Thymus (tissue), 14 donors: ENCODE results near the gene JAG2. TPM values are rescaled to one million over a fixed set of nuclear protein-coding genes. Genes with fewer than 3 reads are reported as not detected.

ENCODE experiments used
- DNase-seq, 9 donors: peaks; one replicate each; pipeline ENCODE4 v3.0.0-alpha.2; 2013; ENCODE audit warnings: low spot score in 9 of 9, low read depth in 6 of 9, missing footprints in 1 of 9
- H3K27ac ChIP-seq, 2 donors: one replicate each; pipeline ENCODE4 v1.5.1; 2013; ENCODE audit warnings: control low read depth in 1 of 2, low read depth in 1 of 2, low read length in 1 of 2, mild to moderate bottlenecking in 1 of 2, moderate library complexity in 1 of 2
- H3K27me3 ChIP-seq, 2 donors: one replicate each; pipeline ENCODE4 v1.5.1; 2013; ENCODE audit warnings: low read length in 1 of 2; ENCODE audit not compliant: control insufficient read depth in 2 of 2, insufficient read depth in 1 of 2
- H3K36me3 ChIP-seq, 2 donors: one replicate each; pipeline ENCODE4 v1.5.1; 2013; ENCODE audit warnings: low read length in 1 of 2, mild to moderate bottlenecking in 1 of 2, moderate library complexity in 1 of 2; ENCODE audit not compliant: control insufficient read depth in 2 of 2, insufficient read depth in 2 of 2
- H3K4me1 ChIP-seq, 2 donors: one replicate each; pipeline ENCODE4 v1.5.1; 2013; ENCODE audit warnings: low read length in 2 of 2; ENCODE audit not compliant: control insufficient read depth in 2 of 2, insufficient read depth in 2 of 2
- H3K4me3 ChIP-seq, 2 donors: one replicate each; pipeline ENCODE4 v1.5.1; 2013; ENCODE audit warnings: low read length in 2 of 2, control low read depth in 1 of 2, mild to moderate bottlenecking in 1 of 2
- H3K9me3 ChIP-seq, 2 donors: one replicate each; pipeline ENCODE4 v1.5.1; 2013; ENCODE audit warnings: low read length in 1 of 2, mild to moderate bottlenecking in 1 of 2; ENCODE audit not compliant: control insufficient read depth in 2 of 2, insufficient read depth in 1 of 2
- WGBS: extraction: QIAGEN DNeasy Blood & Tissue Kit; methylation state at CpG from one replicate; pipeline ENCODE4 v1.1.7; 2013; 5-methylcytosine and 5-hydroxymethylcytosine counted together
- long read RNA-seq, 10 donors: transcript quantifications; one replicate each; lab custom pipeline, GENCODE V29; 2026
- polyA plus RNA-seq: library from polyadenylated mRNA; stranded (reverse); fragments of 200-250 nt; gene quantifications from one replicate; pipeline ENCODE4 v1.2.3, GENCODE V29; 2013
- total RNA-seq: library from RNA; stranded (reverse); fragments of 120-200 nt; gene quantifications from one replicate; pipeline ENCODE4 v1.2.4, GENCODE V29; 2013
- donor health status: healthy.

The JAG2 gene
- total RNA-seq (8.8 TPM), polyA plus RNA-seq (40.8 TPM)
- long read RNA-seq, donor 1 = 0 reads
- long read RNA-seq, donor 2 = 0 reads
- long read RNA-seq, donor 3 = 0 reads
- long read RNA-seq, donor 4, full-length matches to known transcripts = 1 of 1 reads
- long read RNA-seq, donor 4, partial matches to known transcripts = 0 of 1 reads
- long read RNA-seq, donor 4, other reads (novel, unspliced or antisense) = 0 of 1 reads
- long read RNA-seq, donor 5, full-length matches to known transcripts = 1 of 1 reads
- long read RNA-seq, donor 5, partial matches to known transcripts = 0 of 1 reads
- long read RNA-seq, donor 5, other reads (novel, unspliced or antisense) = 0 of 1 reads
- long read RNA-seq, donor 6, full-length matches to known transcripts = 1 of 1 reads
- long read RNA-seq, donor 6, partial matches to known transcripts = 0 of 1 reads
- long read RNA-seq, donor 6, other reads (novel, unspliced or antisense) = 0 of 1 reads
- long read RNA-seq, donor 7 = 0 reads
- long read RNA-seq, donor 8, full-length matches to known transcripts = 1 of 1 reads
- long read RNA-seq, donor 8, partial matches to known transcripts = 0 of 1 reads
- long read RNA-seq, donor 8, other reads (novel, unspliced or antisense) = 0 of 1 reads
- long read RNA-seq, donor 9 = 0 reads
- long read RNA-seq, donor 10 = 0 reads

DNA sequence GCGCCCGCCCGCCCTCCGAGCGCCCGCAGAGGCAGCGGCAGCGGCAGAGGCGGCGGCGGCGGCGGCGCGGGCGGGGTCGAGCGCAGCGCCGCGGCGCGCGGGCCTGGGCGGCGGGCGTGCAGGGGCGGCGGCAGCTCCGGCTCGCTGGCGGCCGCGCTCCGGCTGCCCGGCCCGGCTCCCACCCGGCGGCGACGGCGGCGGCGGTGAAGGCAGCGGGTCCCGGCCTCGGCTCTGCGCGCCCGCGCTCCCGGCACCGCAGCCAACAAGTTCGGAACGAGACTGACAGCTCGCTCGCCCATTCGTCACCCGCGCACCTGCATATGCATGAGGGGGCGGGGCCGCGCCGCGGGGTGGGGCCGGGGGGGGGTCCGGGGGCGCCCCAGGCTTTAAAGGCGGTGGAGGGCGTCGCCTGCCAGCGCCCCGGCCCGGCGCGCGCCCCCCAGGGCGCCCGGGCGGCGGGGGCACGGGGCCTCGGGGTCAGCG is at the start of gene JAG2:
JAG2 (minus strand) TSS at position 281 of the 483 bp plus-strand sequence. CDS start 356 bp downstream, outside the sequence.
- WGBS = under 1% methylated on average over 84 of the region's 84 CpGs
- Histone ChIP-seq H3K36me3 (no peaks in the 10 kb centered on the region), H3K27ac (peak within 1 kb of the TSS in 1 of 2 donors; percentile 15), H3K4me1 (peaks cover 0 to 29% of the 10 kb centered on the region in 2 donors), H3K27me3 (peaks cover 52 to 78% of the 10 kb centered on the region in 2 donors), H3K4me3 (peak within 1 kb of the TSS in 1 of 2 donors; percentile 56), H3K9me3 (peaks cover 0 to 5% of the 10 kb centered on the region in 2 donors)
- DNase-seq = peak in 1 of 9 donors; percentile 43

DNA sequence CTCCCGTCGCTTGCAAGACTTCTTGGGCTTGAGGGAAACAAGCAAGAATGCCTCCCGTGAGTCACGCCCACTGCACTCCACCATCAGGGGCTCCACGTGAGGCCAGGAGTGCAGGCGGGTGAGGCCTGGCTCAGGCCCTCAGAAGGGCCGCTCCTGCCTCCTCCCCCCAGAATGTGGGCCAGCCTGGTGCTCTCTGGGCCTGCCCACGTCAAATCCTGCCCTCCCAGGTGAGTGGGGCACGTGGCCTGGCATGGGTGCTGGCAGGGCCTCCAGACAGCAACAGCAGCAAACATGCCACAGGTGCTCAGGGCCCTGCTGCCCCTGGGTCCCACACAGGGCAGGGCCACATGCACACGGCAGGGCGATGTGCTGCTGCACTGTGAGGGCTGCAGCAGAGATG is 49.2 kb upstream of the JAG2 start:
- no peak overlapping the region for H3K27ac ChIP-seq
- DNase-seq = no peak
- H3K4me3 ChIP-seq = no peak overlapping the region
- 98% methylated on average over 11 of the region's 11 CpGs for whole genome bisulfite sequencing
- no peaks in the 10 kb centered on the region for H3K4me1 ChIP-seq
- H3K9me3 ChIP-seq = no peaks in the 10 kb centered on the region
- no peaks in the 10 kb centered on the region for H3K27me3 ChIP-seq
- peaks cover 33 to 60% of the 10 kb centered on the region in 2 donors for H3K36me3 ChIP-seq

DNA sequence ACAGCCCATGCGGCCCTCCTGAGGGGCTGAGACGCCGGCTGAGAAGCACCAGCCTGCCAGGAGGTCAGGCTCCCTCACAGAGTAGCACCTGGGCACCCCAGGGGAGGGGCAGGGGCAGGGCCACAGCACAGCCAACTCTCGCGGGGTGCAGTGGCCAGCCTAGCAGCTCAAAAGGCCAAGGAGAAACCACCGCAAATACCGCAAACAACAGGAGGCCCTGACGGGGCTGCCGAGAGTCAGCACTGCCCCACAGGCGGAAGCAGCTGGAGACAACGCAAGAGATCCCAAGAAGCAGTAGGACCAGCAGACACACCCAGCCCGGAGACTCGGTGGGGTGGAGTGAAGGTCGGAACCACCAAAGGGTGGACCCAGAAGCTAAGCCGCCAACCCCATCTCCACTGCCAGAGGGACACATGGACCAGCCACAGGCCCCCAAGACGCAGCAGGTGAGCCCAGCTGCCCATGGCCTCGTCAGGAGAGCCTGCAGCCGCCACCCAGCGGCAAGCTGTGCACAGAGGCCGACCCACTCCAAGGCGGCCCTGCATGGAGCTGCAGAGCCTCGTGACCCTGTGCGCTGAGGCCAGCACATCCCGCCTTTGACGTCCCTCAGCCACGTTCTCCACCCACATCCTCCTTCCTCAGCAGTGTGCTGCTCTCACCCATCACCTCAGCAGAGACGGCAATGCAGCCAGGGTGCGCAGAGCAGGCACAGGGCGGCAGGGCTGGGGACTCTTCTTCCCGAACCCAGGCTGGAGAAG is 48.1 kb upstream of the JAG2 start:
- WGBS = 94% methylated on average over 30 of the region's 30 CpGs
- H3K27ac ChIP-seq = no peak overlapping the region
- peaks cover 30 to 57% of the 10 kb centered on the region in 2 donors for H3K36me3 ChIP-seq
- no peaks in the 10 kb centered on the region for H3K9me3 ChIP-seq
- no peak overlapping the region for H3K4me3 ChIP-seq
- no peak for DNase-seq
- H3K27me3 ChIP-seq = no peaks in the 10 kb centered on the region
- H3K4me1 ChIP-seq = no peaks in the 10 kb centered on the region

DNA sequence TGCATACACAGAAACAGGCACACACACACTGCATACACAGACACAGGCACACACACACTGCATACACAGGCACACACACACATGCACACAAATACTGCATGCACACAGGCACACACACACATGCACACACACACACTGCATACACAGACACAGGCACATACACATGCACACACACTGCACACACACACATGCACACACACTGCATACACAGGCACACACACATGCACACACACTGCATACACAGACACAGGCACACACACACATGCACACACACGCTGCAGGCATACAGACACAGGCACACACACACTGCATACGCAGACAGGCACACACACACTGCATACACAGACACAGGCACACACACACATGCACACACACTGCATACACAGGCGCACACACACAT is 47.0 kb upstream of the JAG2 start:
- Histone ChIP-seq H3K27me3 (no peaks in the 10 kb centered on the region), H3K4me1 (no peaks in the 10 kb centered on the region), H3K9me3 (no peaks in the 10 kb centered on the region), H3K36me3 (peaks cover 19 to 52% of the 10 kb centered on the region in 2 donors), H3K27ac (no peak overlapping the region), H3K4me3 (no peak overlapping the region)
- no peak for DNase-seq
- WGBS = 83% methylated on average over 3 of the region's 3 CpGs

DNA sequence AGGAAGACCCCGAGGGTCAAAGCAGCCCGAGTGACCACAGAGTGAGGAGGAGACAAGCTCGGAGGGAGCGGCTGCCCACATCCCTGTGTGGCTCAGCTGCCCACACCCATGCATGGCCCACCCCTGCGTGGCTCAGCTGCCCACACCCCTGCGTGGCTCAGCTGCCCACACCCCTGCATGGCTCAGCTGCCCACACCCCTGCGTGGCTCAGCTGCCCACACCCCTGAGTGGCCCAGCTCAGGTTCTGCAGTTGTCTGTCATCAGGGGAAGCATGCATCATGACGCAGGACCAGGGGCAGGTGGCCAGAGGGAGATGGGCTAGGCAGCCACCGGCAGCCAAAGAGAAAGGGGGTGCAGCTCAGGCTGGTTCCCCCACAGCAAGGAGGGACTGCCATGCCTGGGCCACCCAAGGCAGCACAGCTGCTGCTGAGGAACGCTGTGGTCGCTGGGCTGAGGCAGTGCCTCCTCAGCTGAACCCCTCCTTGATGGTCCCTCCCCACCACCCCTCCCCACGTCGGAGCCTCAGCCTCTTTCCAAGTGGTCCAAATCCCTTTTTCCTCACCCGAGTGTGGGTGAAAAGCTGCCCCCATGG is 45.8 kb upstream of the JAG2 start:
- Histone ChIP-seq H3K36me3 (peaks cover 21 to 55% of the 10 kb centered on the region in 2 donors), H3K9me3 (no peaks in the 10 kb centered on the region), H3K27ac (no peak overlapping the region), H3K27me3 (no peaks in the 10 kb centered on the region), H3K4me3 (no peak overlapping the region), H3K4me1 (no peaks in the 10 kb centered on the region)
- no peak for DNase-seq
- WGBS = 97% methylated on average over 14 of the region's 14 CpGs

DNA sequence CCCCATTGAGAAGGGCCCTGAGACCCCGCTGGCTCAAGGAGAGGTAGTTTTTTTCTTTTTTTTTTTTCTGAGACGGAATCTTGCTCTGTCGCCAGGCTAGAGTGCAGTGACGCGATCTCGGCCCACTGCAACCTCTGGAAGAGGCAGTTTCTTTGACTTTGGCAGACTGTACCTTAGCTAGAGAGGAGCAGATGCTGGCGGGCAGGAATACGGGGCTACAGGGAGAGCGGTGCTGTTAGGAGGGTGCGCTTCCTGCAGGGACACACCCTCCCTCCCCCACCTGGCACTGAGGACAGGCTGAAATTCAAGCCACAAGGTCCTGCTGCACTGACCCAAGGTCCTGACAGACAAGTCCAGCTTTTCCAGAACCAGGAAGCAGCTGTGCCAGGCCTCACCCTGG is 44.8 kb upstream of the JAG2 start:
- peaks cover 14 to 50% of the 10 kb centered on the region in 2 donors for H3K36me3 ChIP-seq
- no peak for DNase-seq
- H3K9me3 ChIP-seq = no peaks in the 10 kb centered on the region
- WGBS = 95% methylated on average over 10 of the region's 10 CpGs
- H3K27ac ChIP-seq = no peak overlapping the region
- H3K4me3 ChIP-seq = no peak overlapping the region
- H3K27me3 ChIP-seq = no peaks in the 10 kb centered on the region
- H3K4me1 ChIP-seq = no peaks in the 10 kb centered on the region

DNA sequence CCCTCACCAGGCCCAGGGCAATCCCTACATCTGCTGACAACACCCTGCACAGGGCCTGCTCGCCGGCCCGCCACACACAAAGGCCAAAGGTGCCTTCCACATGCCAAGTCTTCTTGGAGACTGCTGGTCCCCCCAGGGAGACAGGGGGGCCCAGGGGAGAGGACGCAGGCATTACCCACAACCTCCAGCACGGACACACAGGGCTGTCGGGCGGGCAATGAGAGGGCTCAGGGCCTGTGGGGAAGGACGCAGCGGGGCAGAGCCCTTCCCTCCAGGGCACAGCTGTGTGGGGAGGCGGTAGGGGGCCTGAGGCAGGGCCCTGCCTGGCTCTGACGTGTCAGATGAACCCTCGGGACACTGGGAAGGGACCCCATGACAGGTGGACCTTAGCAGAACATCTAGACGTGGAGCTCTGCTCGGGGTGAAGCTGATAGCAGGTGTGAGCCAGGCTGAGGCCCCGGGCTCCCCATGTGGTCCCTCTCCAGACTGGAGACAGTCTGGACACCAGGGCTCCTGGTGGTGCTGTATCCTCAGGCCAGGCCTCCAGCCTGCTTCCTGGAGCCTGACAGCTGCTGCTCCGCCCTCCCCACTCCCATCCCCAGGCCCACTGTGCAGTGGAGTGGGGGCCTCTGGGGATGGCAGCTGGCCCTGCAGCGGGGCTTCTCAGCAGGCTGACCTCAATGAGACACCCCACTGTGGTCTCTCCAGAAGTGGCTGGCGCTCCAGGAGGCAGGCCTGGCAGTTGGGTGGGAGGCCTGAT is 44.1 kb upstream of the JAG2 start:
- no peak overlapping the region for H3K4me3 ChIP-seq
- no peaks in the 10 kb centered on the region for H3K27me3 ChIP-seq
- WGBS = 93% methylated on average over 18 of the region's 18 CpGs
- no peaks in the 10 kb centered on the region for H3K9me3 ChIP-seq
- peaks cover 10 to 44% of the 10 kb centered on the region in 2 donors for H3K36me3 ChIP-seq
- no peak overlapping the region for H3K27ac ChIP-seq
- H3K4me1 ChIP-seq = no peaks in the 10 kb centered on the region
- no peak for DNase-seq

DNA sequence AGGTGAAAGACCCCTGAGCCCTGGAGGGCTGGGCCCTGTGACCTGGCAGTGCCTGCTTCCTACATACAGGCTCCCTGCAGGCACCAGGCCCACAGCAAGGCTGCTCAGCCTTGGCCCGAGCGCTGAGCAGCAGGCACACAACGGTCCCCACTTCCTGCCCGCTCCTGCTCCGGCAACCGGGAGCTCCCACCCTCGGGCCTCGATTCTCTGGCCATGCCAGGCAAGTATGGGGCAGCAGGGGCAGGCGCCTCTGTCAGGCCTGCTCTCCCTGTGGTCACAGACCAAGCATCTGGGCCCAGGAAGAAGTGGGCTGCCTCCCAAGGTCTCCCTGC is 43.1 kb upstream of the JAG2 start:
- WGBS = 90% methylated on average over 9 of the region's 9 CpGs

More for the DNA sequence above, 43.1 kb upstream of the JAG2 start:
- H3K27ac ChIP-seq = no peak overlapping the region
- H3K27me3 ChIP-seq = no peaks in the 10 kb centered on the region
- H3K4me3 ChIP-seq = no peak overlapping the region
- peaks cover 6 to 34% of the 10 kb centered on the region in 2 donors for H3K36me3 ChIP-seq
- no peaks in the 10 kb centered on the region for H3K4me1 ChIP-seq
- no peaks in the 10 kb centered on the region for H3K9me3 ChIP-seq
- DNase-seq = no peak
